ENCODE results near the gene POU5F2. TPM values are rescaled to one million over a fixed set of nuclear protein-coding genes. Genes with fewer than 3 reads are reported as not detected.

The POU5F2 gene
- total RNA-seq, 4 donors from 2014 or later = 0.73 to 3.8 (median 2.2) TPM

DNA sequence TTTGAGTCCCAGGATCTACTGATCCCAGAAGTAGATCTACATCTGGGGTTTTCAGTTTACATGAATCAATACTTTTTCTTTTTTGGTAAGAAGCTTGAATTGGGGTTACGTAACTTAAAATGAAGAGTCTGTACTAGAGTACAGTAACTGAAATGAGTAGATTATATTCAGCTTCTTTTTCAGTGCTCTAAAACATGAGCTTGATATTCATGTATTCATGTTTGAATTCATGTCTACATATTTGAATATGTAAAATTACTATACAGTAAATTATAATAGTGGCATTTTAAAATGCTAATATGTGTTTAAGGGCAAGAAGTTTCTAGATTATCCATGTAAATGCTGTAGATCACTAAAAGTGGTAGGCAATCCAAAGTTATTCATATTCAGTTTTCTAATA, 14.8 kb downstream of the POU5F2 start:
- no peaks in the 10 kb centered on the region for H3K27me3 ChIP-seq
- H3K4me1 ChIP-seq = no peaks in the 10 kb centered on the region
- no peaks in the 10 kb centered on the region for H3K9me3 ChIP-seq
- 95 to 100% methylated on average over 1 of the region's 1 CpG for WGBS, 2 donors
- intact Hi-C loops (cut with DNase I) = no loop called here
- H3K4me3 ChIP-seq = no peak overlapping the region
- H3K36me3 ChIP-seq = no peaks in the 10 kb centered on the region
- TF ChIP-seq, protein P1, sequence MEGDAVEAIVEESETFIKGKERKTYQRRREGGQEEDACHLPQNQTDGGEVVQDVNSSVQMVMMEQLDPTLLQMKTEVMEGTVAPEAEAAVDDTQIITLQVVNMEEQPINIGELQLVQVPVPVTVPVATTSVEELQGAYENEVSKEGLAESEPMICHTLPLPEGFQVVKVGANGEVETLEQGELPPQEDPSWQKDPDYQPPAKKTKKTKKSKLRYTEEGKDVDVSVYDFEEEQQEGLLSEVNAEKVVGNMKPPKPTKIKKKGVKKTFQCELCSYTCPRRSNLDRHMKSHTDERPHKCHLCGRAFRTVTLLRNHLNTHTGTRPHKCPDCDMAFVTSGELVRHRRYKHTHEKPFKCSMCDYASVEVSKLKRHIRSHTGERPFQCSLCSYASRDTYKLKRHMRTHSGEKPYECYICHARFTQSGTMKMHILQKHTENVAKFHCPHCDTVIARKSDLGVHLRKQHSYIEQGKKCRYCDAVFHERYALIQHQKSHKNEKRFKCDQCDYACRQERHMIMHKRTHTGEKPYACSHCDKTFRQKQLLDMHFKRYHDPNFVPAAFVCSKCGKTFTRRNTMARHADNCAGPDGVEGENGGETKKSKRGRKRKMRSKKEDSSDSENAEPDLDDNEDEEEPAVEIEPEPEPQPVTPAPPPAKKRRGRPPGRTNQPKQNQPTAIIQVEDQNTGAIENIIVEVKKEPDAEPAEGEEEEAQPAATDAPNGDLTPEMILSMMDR (IDR thresholded peaks at IDR 0.05) = no peak
- TF ChIP-seq POLR2A (IDR thresholded peaks at IDR 0.05) = no peak
- DNase-seq = no peak
- no peak overlapping the region for H3K27ac ChIP-seq

DNA sequence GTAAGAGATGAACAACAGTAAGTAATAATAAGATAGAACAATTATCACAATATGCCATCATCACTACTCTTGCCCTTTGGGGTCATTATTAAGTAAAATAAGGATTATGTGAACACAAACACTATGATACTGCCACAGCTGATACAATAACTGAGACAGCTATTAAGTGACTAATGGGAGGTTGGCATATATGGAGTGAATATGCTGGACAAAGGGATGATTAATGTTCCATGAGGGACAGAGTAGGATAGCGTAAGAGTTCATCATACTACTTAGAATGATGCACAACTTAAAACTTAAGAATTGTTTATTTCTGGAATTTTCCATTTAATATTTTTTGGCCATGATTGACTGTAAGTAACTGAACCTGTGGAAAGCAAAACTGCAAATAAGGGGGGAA, 16.6 kb downstream of the POU5F2 start:
- no peak for DNase-seq
- Histone ChIP-seq H3K36me3 (no peaks in the 10 kb centered on the region), H3K9me3 (no peaks in the 10 kb centered on the region), H3K4me3 (no peak overlapping the region), H3K4me1 (no peaks in the 10 kb centered on the region), H3K27ac (no peak overlapping the region), H3K27me3 (no peaks in the 10 kb centered on the region)
- TF ChIP-seq, protein P1 (IDR thresholded peaks at IDR 0.05) = no peak
- no peak for TF ChIP-seq POLR2A (IDR thresholded peaks at IDR 0.05)
- 90 to 100% methylated on average over 1 of the region's 1 CpG for WGBS, 2 donors
- intact Hi-C loops (cut with DNase I) = no loop called here

DNA sequence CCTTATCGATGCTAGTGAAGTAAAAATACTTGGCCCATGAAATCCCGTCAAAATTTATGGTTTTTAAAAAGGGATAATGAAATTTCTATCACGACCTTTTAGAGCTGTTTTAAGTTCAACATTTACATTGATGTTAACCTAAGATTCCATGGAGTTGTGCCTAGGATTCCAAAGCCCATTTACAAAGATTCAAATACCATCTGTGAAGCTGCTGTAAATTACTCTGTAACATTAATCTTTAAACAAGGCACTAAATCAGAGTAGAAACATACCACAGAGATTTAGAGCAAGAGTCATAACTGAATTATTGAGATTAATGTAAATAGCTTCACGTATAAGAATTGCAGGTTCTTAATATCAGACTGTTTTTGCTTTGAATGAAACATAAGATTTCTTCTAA, 17.7 kb downstream of the POU5F2 start:
- Histone ChIP-seq H3K4me3 (no peak overlapping the region), H3K9me3 (no peaks in the 10 kb centered on the region), H3K36me3 (no peaks in the 10 kb centered on the region), H3K27me3 (no peaks in the 10 kb centered on the region), H3K4me1 (no peaks in the 10 kb centered on the region), H3K27ac (no peak overlapping the region)
- DNase-seq = no peak
- intact Hi-C loops (cut with DNase I) = no loop called here
- WGBS, 2 donors = 80 to 82% methylated on average over 4 of the region's 4 CpGs
- no peak for TF ChIP-seq POLR2A (IDR thresholded peaks at IDR 0.05)
- TF ChIP-seq, protein P1 (IDR thresholded peaks at IDR 0.05) = no peak

DNA sequence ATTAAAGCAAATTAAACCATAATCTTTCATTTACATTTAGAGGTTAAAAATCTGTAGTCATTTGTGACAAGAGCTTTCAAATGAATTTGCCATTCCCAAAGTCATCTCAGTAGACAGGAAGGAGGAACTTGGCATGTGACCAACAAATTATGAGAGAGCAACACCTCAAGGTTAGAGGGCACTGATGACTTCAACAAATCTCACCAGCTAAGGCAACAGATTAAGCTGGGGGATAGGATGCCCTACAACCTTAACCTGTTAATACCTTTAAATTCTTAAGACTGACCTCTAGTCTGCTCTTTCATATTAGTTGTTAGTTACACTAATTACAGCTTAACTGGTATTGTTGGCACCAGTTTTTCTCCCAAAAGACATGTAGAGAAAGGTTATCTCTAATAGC, 18.4 kb downstream of the POU5F2 start:
- H3K9me3 ChIP-seq = no peaks in the 10 kb centered on the region
- no peak overlapping the region for H3K27ac ChIP-seq
- no peaks in the 10 kb centered on the region for H3K27me3 ChIP-seq
- intact Hi-C loops (cut with DNase I) = no loop called here
- no peak overlapping the region for H3K4me3 ChIP-seq
- no peak for DNase-seq
- TF ChIP-seq, protein P1 (IDR thresholded peaks at IDR 0.05) = no peak
- no peak for TF ChIP-seq POLR2A (IDR thresholded peaks at IDR 0.05)
- H3K4me1 ChIP-seq = no peaks in the 10 kb centered on the region
- no peaks in the 10 kb centered on the region for H3K36me3 ChIP-seq

DNA sequence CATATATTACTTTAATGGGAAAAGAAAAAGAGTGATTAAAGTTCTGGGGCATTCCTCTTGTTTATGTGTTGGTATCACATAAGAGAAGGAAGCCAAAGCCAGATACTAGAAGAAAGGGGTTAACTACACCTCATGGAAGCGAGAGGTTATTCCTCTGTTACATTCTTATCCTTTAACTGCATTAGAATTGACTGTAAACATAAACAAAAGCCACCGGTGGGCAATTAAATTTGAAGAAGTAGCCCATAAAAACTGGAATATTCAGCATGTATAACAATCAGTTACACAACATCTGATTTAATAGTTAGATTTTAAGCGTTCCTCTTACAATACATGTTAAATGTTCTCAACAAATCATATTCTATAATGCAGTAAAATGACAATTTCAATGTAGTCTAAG, 18.8 kb downstream of the POU5F2 start:
- WGBS, 2 donors = 69 to 83% methylated on average over 3 of the region's 3 CpGs

More for the DNA sequence above, 18.8 kb downstream of the POU5F2 start:
- DNase-seq = no peak
- TF ChIP-seq, protein P1 (IDR thresholded peaks at IDR 0.05) = no peak
- TF ChIP-seq POLR2A (IDR thresholded peaks at IDR 0.05) = no peak
- Histone ChIP-seq H3K4me1 (no peaks in the 10 kb centered on the region), H3K36me3 (no peaks in the 10 kb centered on the region), H3K27ac (no peak overlapping the region), H3K4me3 (no peak overlapping the region), H3K9me3 (no peaks in the 10 kb centered on the region), H3K27me3 (no peaks in the 10 kb centered on the region)
- intact Hi-C loops (cut with DNase I) = no loop called here
